CD4-positive, alpha-beta T cell (primary cell): ENCODE data around the gene CLK3. TPM values are rescaled to one million over a fixed set of nuclear protein-coding genes. Genes with fewer than 3 reads are reported as not detected.

Source experiments
- ATAC-seq: fragments of 200-7000 bp; cut with Tn5 transposase; one replicate; pipeline ENCODE4 v1.10.0; 2022; ENCODE audit warnings: mild to moderate bottlenecking; ENCODE audit not compliant: poor library complexity
- CTCF ChIA-PET: fragments of 350-600 bp; sonication (Branson Sonifier 250); formaldehyde crosslinking; loops from one replicate; lab custom pipeline; 2021; ENCODE audit warnings: antibody characterized with exemption, inconsistent platforms; lab: Charles Lee
- POLR2A ChIA-PET: fragments of 350-600 bp; sonication (Branson Sonifier 250); formaldehyde crosslinking; loops from one replicate; lab custom pipeline; 2021; ENCODE audit warnings: antibody characterized with exemption, inconsistent platforms; lab: Charles Lee
- DNase-seq, 14 experiments: peaks; one replicate each; pipeline ENCODE4 v3.0.0-alpha.2; 2013 to 2020; ENCODE audit warnings: mixed read lengths in 2 of 14
- H3K27ac ChIP-seq, 2 donors: one replicate each; pipeline versions ENCODE4 v1.5.1 to v1.7.0; 2013; ENCODE audit warnings: low read length in 2 of 2, low read depth in 1 of 2, mild to moderate bottlenecking in 1 of 2
- H3K27me3 ChIP-seq, 2 experiments: 1 replicate in 1 of 2; 2 replicates in 1 of 2; pipeline versions ENCODE4 v1.6.1 to v1.7.0; 2013; ENCODE audit warnings: low read length in 2 of 2, control low read depth in 1 of 2, mild to moderate bottlenecking in 1 of 2, moderate library complexity in 1 of 2; ENCODE audit not compliant: insufficient read depth in 2 of 2, control insufficient read depth in 1 of 2
- H3K36me3 ChIP-seq: one replicate; pipeline ENCODE4 v1.6.1; 2013; ENCODE audit warnings: low read length, control low read depth; ENCODE audit not compliant: insufficient read depth
- H3K4me1 ChIP-seq: one replicate; pipeline ENCODE4 v1.6.1; 2013; ENCODE audit warnings: low read length, control low read depth; ENCODE audit not compliant: insufficient read depth
- H3K4me3 ChIP-seq: one replicate; pipeline ENCODE4 v1.5.1; 2013; ENCODE audit warnings: mild to moderate bottlenecking, low read length, moderate library complexity
- H3K9me3 ChIP-seq, 2 experiments: 1 replicate in 1 of 2; 2 replicates in 1 of 2; pipeline versions ENCODE4 v1.6.1 to v1.7.0; 2013; ENCODE audit warnings: low read length in 2 of 2, mild to moderate bottlenecking in 2 of 2, control low read depth in 1 of 2, moderate library complexity in 1 of 2; ENCODE audit not compliant: control insufficient read depth in 1 of 2, insufficient read depth in 1 of 2
- H3K27ac Mint-ChIP-seq: one replicate; pipeline ENCODE4 v1.8.0; 2020; ENCODE audit warnings: mixed read lengths
- H3K27me3 Mint-ChIP-seq: one replicate; pipeline ENCODE4 v1.8.0; 2021; ENCODE audit warnings: mixed read lengths
- H3K36me3 Mint-ChIP-seq: one replicate; pipeline ENCODE4 v1.8.0; 2021; ENCODE audit warnings: low read depth, mixed read lengths
- H3K4me1 Mint-ChIP-seq: one replicate; pipeline ENCODE4 v1.8.0; 2021; ENCODE audit warnings: low read depth, mixed read lengths
- H3K4me3 Mint-ChIP-seq: one replicate; pipeline ENCODE4 v1.8.0; 2020; ENCODE audit warnings: mild to moderate bottlenecking, mixed read lengths
- H3K9me3 Mint-ChIP-seq: one replicate; pipeline ENCODE4 v1.8.0; 2020; ENCODE audit warnings: mixed read lengths
- intact Hi-C, 2 experiments: fragments of 100-400 bp; cut with DNase I in 1 of 2; cut with micrococcal nuclease in 1 of 2; formaldehyde crosslinking; loops; one replicate each; pipeline versions ENCODE4 v1.15.1 to v1.9.0; 2023 to 2025; cut with DNase I, micrococcal nuclease
- total RNA-seq, 174 experiments: library from RNA in 2 of 174; stranded (reverse) in 2 of 174; gene quantifications; one replicate each; pipeline ENCODE4 v1.2.3 and lab custom pipeline; 2021 to 2026
- TF ChIP-seq, protein P1 (sequence below): fragments of 200-600 bp; IDR thresholded peaks from one replicate; pipeline ENCODE4 v1.8.0; 2022; ENCODE audit warnings: antibody characterized with exemption, mild to moderate bottlenecking

Gene CLK3
- total RNA-seq, 2 experiments from 2014 or later, result 275 to 293 TPM

- no peak for ATAC-seq
- H3K36me3 ChIP-seq, result no peaks in the 10 kb centered on the region
- Mint-ChIP-seq H3K27ac (no peak overlapping the region), H3K9me3 (no peaks in the 10 kb centered on the region), H3K4me3 (no peak overlapping the region), H3K4me1 (peaks cover 1% of the 10 kb centered on the region), H3K36me3 (peaks cover 10% of the 10 kb centered on the region), H3K27me3 (no peaks in the 10 kb centered on the region)
- H3K4me1 ChIP-seq, result peaks cover 19% of the 10 kb centered on the region
- ChIA-PET CTCF (no interaction called here), POLR2A (interaction anchor here (0.5 kb wide), 1 partner anchor 327 kb away, joined by 3 read pairs; the partner anchor contains the start of gene COX5A)
- no peaks in the 10 kb centered on the region for H3K27me3 ChIP-seq
- H3K9me3 ChIP-seq, result no peaks in the 10 kb centered on the region
- no peak overlapping the region for H3K4me3 ChIP-seq
- TF ChIP-seq, protein P1, sequence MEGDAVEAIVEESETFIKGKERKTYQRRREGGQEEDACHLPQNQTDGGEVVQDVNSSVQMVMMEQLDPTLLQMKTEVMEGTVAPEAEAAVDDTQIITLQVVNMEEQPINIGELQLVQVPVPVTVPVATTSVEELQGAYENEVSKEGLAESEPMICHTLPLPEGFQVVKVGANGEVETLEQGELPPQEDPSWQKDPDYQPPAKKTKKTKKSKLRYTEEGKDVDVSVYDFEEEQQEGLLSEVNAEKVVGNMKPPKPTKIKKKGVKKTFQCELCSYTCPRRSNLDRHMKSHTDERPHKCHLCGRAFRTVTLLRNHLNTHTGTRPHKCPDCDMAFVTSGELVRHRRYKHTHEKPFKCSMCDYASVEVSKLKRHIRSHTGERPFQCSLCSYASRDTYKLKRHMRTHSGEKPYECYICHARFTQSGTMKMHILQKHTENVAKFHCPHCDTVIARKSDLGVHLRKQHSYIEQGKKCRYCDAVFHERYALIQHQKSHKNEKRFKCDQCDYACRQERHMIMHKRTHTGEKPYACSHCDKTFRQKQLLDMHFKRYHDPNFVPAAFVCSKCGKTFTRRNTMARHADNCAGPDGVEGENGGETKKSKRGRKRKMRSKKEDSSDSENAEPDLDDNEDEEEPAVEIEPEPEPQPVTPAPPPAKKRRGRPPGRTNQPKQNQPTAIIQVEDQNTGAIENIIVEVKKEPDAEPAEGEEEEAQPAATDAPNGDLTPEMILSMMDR, result no peak
- H3K27ac ChIP-seq, result no peak overlapping the region
- no peak for DNase-seq
- intact Hi-C loops, result loop anchor here (5.0 to 10.0 kb wide), 6 partner anchors 69 to 1033 kb away; partner anchors contain the start of genes PML (in 2 of the 2), STOML1 (in 2 of the 2), ARID3B (in 1 of the 2) and IMP3 (in 1 of the 2)
Measured at GRCh38 chr15:74611341-74611740, 4.3 kb upstream of the CLK3 start.

- H3K27ac Mint-ChIP-seq, result no peak overlapping the region
- Histone ChIP-seq H3K4me3 (no peak overlapping the region), H3K27me3 (no peaks in the 10 kb centered on the region), H3K27ac (no peak overlapping the region), H3K9me3 (no peaks in the 10 kb centered on the region), H3K36me3 (no peaks in the 10 kb centered on the region), H3K4me1 (peaks cover 24% of the 10 kb centered on the region)
- ChIA-PET POLR2A (interaction anchor here (0.5 to 1.6 kb wide), 4 partner anchors 13 to 326 kb away, joined by 3 to 9 read pairs (median 4); partner anchors contain the start of gene COX5A), CTCF (no interaction called here)
- DNase-seq (no peak), ATAC-seq (no peak)
- H3K27me3 Mint-ChIP-seq, result no peaks in the 10 kb centered on the region
- peaks cover 6% of the 10 kb centered on the region for H3K4me1 Mint-ChIP-seq
- no peaks in the 10 kb centered on the region for H3K9me3 Mint-ChIP-seq
- TF ChIP-seq, protein P1, result no peak
- intact Hi-C loops, result loop anchor here (2.0 to 10.0 kb wide), 7 partner anchors 13 to 1033 kb away; partner anchors contain the start of genes PML (in 2 of the 2), STOML1 (in 2 of the 2), ARID3B (in 1 of the 2) and IMP3 (in 1 of the 2)
- H3K4me3 Mint-ChIP-seq, result no peak overlapping the region
- peaks cover 14% of the 10 kb centered on the region for H3K36me3 Mint-ChIP-seq
Measured at GRCh38 chr15:74611834-74612233, 3.8 kb upstream of the CLK3 start.

GRCh38 chr15:74612677-74613076, 3.0 kb upstream of the CLK3 start:
- H3K9me3 ChIP-seq, result no peaks in the 10 kb centered on the region
- H3K36me3 Mint-ChIP-seq, result peaks cover 21% of the 10 kb centered on the region
- peak overlapping the region; percentile 99 for H3K27ac Mint-ChIP-seq
- no peaks in the 10 kb centered on the region for H3K36me3 ChIP-seq
- TF ChIP-seq, protein P1, result no peak
- H3K9me3 Mint-ChIP-seq, result no peaks in the 10 kb centered on the region
- DNase-seq, result no peak
- H3K27me3 ChIP-seq, result no peaks in the 10 kb centered on the region
- peaks cover 33% of the 10 kb centered on the region for H3K4me1 ChIP-seq
- H3K27me3 Mint-ChIP-seq, result no peaks in the 10 kb centered on the region
- H3K4me3 ChIP-seq, result no peak overlapping the region
- no peak overlapping the region for H3K27ac ChIP-seq
- ChIA-PET POLR2A (interaction anchor here (0.8 to 5.6 kb wide), 6 partner anchors 13 to 168 kb away, joined by 3 to 61 read pairs (median 6); partner anchors contain the start of gene ARID3B), CTCF (no interaction called here)
- ATAC-seq, result no peak
- peak overlapping the region; percentile 76 for H3K4me3 Mint-ChIP-seq
- intact Hi-C loops, result loop anchor here (2.0 to 10.0 kb wide), 7 partner anchors 14 to 1032 kb away; partner anchors contain the start of genes PML (in 2 of the 2), STOML1 (in 2 of the 2), ARID3B (in 1 of the 2) and IMP3 (in 1 of the 2)
- peaks cover 15% of the 10 kb centered on the region for H3K4me1 Mint-ChIP-seq
